Hepatocyte (in vitro differentiated cells): ENCODE data around the gene RBM47. TPM values are rescaled to one million over a fixed set of nuclear protein-coding genes. Genes with fewer than 3 reads are reported as not detected.

Source experiments
- DNase-seq: peaks from one replicate; pipeline ENCODE4 v3.0.0-alpha.2; 2016; ENCODE audit warnings: low spot score
- H2AFZ ChIP-seq: fragments of 200-600 bp; sonication (generic); 2 replicates; pipeline ENCODE4 v1.6.0; 2016; ENCODE audit warnings: antibody characterized with exemption, mild to moderate bottlenecking
- H3K27ac ChIP-seq: fragments of 200-600 bp; sonication (generic); 2 replicates; pipeline ENCODE4 v1.5.1; 2016; ENCODE audit warnings: mild to moderate bottlenecking
- H3K27me3 ChIP-seq: fragments of 200-600 bp; sonication (generic); 2 replicates; pipeline ENCODE4 v1.6.1; 2016
- H3K36me3 ChIP-seq: fragments of 200-600 bp; sonication (generic); replicated peaks from 2 replicates; pipeline ENCODE4 v1.5.1; 2016; ENCODE audit warnings: low read depth; ENCODE audit not compliant: insufficient read depth
- H3K4me1 ChIP-seq: fragments of 200-600 bp; sonication (generic); 2 replicates; pipeline ENCODE4 v1.5.1; 2016; ENCODE audit warnings: mild to moderate bottlenecking, moderate library complexity; ENCODE audit not compliant: insufficient read depth
- H3K4me2 ChIP-seq: fragments of 200-600 bp; sonication (generic); 2 replicates; pipeline ENCODE4 v1.6.0; 2016
- H3K4me3 ChIP-seq: fragments of 200-600 bp; sonication (generic); 2 replicates; pipeline ENCODE4 v1.5.1; 2016; ENCODE audit warnings: mild to moderate bottlenecking
- H3K79me2 ChIP-seq: fragments of 200-600 bp; sonication (generic); 2 replicates; pipeline ENCODE4 v1.6.0; 2017; ENCODE audit warnings: mild to moderate bottlenecking
- H3K9me2 ChIP-seq: fragments of 200-600 bp; sonication (generic); replicated peaks from 2 replicates; pipeline ENCODE4 v1.6.0; 2017; ENCODE audit warnings: mild to moderate bottlenecking; ENCODE audit not compliant: insufficient read depth
- H3K9me3 ChIP-seq: fragments of 200-600 bp; sonication (generic); 2 replicates; pipeline ENCODE4 v1.5.1; 2016; ENCODE audit warnings: low read depth, mild to moderate bottlenecking
- H4K20me1 ChIP-seq: fragments of 200-600 bp; sonication (generic); 2 replicates; pipeline ENCODE4 v1.6.0; 2016; ENCODE audit warnings: mild to moderate bottlenecking; ENCODE audit not compliant: insufficient read depth, poor library complexity, severe bottlenecking
- CTCF ChIP-seq: fragments of 200-600 bp; sonication (generic); IDR thresholded peaks from 2 replicates; pipeline ENCODE4 v1.5.1; 2016; ENCODE audit warnings: antibody characterized with exemption, mild to moderate bottlenecking; ENCODE audit not compliant: poor library complexity
- EZH2 ChIP-seq: fragments of 200-600 bp; sonication (generic); IDR thresholded peaks from 2 replicates; pipeline ENCODE4 v1.6.1; 2016; ENCODE audit warnings: antibody characterized with exemption, mild to moderate bottlenecking, borderline replicate concordance
- EZH2phosphoT487 ChIP-seq: fragments of 200-600 bp; sonication (generic); IDR thresholded peaks from one replicate; pipeline ENCODE4 v1.6.1; 2018; ENCODE audit warnings: antibody characterized with exemption, mild to moderate bottlenecking, low read depth, moderate library complexity; ENCODE audit not compliant: unreplicated experiment, severe bottlenecking
- WGBS: methylation state at CpG from one replicate; pipeline ENCODE4 v1.1.6; 2016; ENCODE audit warnings: low lambda C conversion rate; ENCODE audit errors: missing lambda C conversion rate; 5-methylcytosine and 5-hydroxymethylcytosine counted together
- polyA plus RNA-seq: library from polyadenylated mRNA; unstranded; fragments of >200 nt; fragmentation: Nextera tagmentation; extraction: Ambion mirVana; gene quantifications from 2 replicates; pipeline ENCODE4 v1.2.1, GENCODE V29; 2016
- total RNA-seq: library from RNA; depleted of rRNA; stranded (reverse); fragments of >200 nt; gene quantifications from 2 replicates; pipeline ENCODE4 v1.2.3, GENCODE V29; 2014

The RBM47 gene
- total and polyA plus RNA-seq, 2 experiments from 2014 or later = 49.8 to 137 TPM

- H2AFZ ChIP-seq = no peak overlapping the region
- H3K36me3 ChIP-seq = no peaks in the 10 kb centered on the region
- H3K4me3 ChIP-seq = no peak overlapping the region
- H3K27me3 ChIP-seq = no peaks in the 10 kb centered on the region
- no peaks in the 10 kb centered on the region for H3K9me3 ChIP-seq
- WGBS = 93% methylated on average over 4 of the region's 4 CpGs
- no peak overlapping the region for H3K4me2 ChIP-seq
- no peak overlapping the region for H3K27ac ChIP-seq
- H3K9me2 ChIP-seq = no peaks in the 10 kb centered on the region
- H3K4me1 ChIP-seq = peaks cover under 1% of the 10 kb centered on the region
- TF ChIP-seq EZH2phosphoT487 (no peak), CTCF (no peak), EZH2 (no peak)
- DNase-seq = no peak
- H4K20me1 ChIP-seq = peaks cover 3% of the 10 kb centered on the region
- H3K79me2 ChIP-seq = peaks cover 85% of the 10 kb centered on the region
Measured at GRCh38 chr4:40461062-40461461, 168.6 kb downstream of the RBM47 start.

- DNase-seq = no peak
- H3K27ac ChIP-seq = peak overlapping the region; percentile 29
- TF ChIP-seq EZH2 (no peak), CTCF (no peak), EZH2phosphoT487 (no peak)
Measured at GRCh38 chr4:40458683-40459082, 171.0 kb downstream of the RBM47 start.

GRCh38 chr4:40458109-40458508 is 171.6 kb downstream of the RBM47 start:
- H3K4me1 ChIP-seq = peaks cover 17% of the 10 kb centered on the region
- 88% methylated on average over 1 of the region's 1 CpG for WGBS
- no peaks in the 10 kb centered on the region for H3K9me2 ChIP-seq
- H3K27me3 ChIP-seq = no peaks in the 10 kb centered on the region
- peaks cover 3% of the 10 kb centered on the region for H4K20me1 ChIP-seq
- H3K4me2 ChIP-seq = peak overlapping the region; percentile 1
- no peaks in the 10 kb centered on the region for H3K9me3 ChIP-seq
- DNase-seq = no peak
- H3K36me3 ChIP-seq = no peaks in the 10 kb centered on the region
- peak overlapping the region; percentile 54 for H3K27ac ChIP-seq
- H2AFZ ChIP-seq = no peak overlapping the region
- no peak overlapping the region for H3K4me3 ChIP-seq
- peaks cover 89% of the 10 kb centered on the region for H3K79me2 ChIP-seq
- TF ChIP-seq EZH2phosphoT487 (no peak), EZH2 (no peak), CTCF (no peak)

More at GRCh38 chr4:40458683-40459082, 171.0 kb downstream of the RBM47 start:
- WGBS = 62% methylated on average over 4 of the region's 4 CpGs
- Histone ChIP-seq H4K20me1 (peaks cover 3% of the 10 kb centered on the region), H3K4me3 (no peak overlapping the region), H3K27me3 (no peaks in the 10 kb centered on the region), H3K4me1 (peaks cover 17% of the 10 kb centered on the region), H2AFZ (no peak overlapping the region), H3K4me2 (no peak overlapping the region), H3K9me2 (no peaks in the 10 kb centered on the region), H3K9me3 (no peaks in the 10 kb centered on the region), H3K36me3 (no peaks in the 10 kb centered on the region), H3K79me2 (peaks cover 90% of the 10 kb centered on the region)
